SK-N-SH treated with all-trans-retinoic acid at 6 μM for 48 hours (cell line): ENCODE data around the gene NEIL1.

Source experiments
- CREB5 ChIP-seq: fragments of 250-450 bp; sonication (Bioruptor Pico); IDR thresholded peaks from 2 replicates; pipeline ENCODE4 v1.5.1; 2020; ENCODE audit warnings: low read depth, mild to moderate bottlenecking, moderate library complexity
- GLIS3 ChIP-seq: fragments of 250-450 bp; sonication (Bioruptor Pico); IDR thresholded peaks from 2 replicates; pipeline ENCODE4 v1.5.0; 2020; ENCODE audit warnings: mild to moderate bottlenecking, moderate library complexity
- PPARA ChIP-seq: fragments of 250-450 bp; sonication (Bioruptor Pico); IDR thresholded peaks from 2 replicates; pipeline ENCODE4 v1.5.0; 2020; ENCODE audit warnings: mild to moderate bottlenecking, borderline replicate concordance
- RARB ChIP-seq: fragments of 250-450 bp; sonication (Bioruptor Pico); IDR thresholded peaks from 2 replicates; pipeline ENCODE4 v1.8.0; 2021; ENCODE audit warnings: mild to moderate bottlenecking, moderate library complexity
- SNAI2 ChIP-seq: fragments of 250-450 bp; sonication (Bioruptor Pico); IDR thresholded peaks from 2 replicates; pipeline ENCODE4 v1.5.0; 2020; ENCODE audit warnings: mild to moderate bottlenecking, moderate library complexity
- ZC3H10 ChIP-seq: fragments of 250-450 bp; sonication (Bioruptor Pico); IDR thresholded peaks from 2 replicates; pipeline ENCODE4 v1.5.1; 2021; ENCODE audit warnings: mild to moderate bottlenecking, moderate library complexity
- ZFP3 ChIP-seq: fragments of 250-450 bp; sonication (Bioruptor Pico); IDR thresholded peaks from 2 replicates; pipeline ENCODE4 v1.5.0; 2020; ENCODE audit warnings: mild to moderate bottlenecking, moderate library complexity
- ZNF565 ChIP-seq: fragments of 450-650 bp; formaldehyde crosslinking; conservative IDR thresholded peaks from 2 replicates; pipeline ENCODE4 v1.5.0; 2020; ENCODE audit warnings: low read depth, mild to moderate bottlenecking, moderate library complexity
- TF ChIP-seq, protein P1 (sequence below): fragments of 250-450 bp; sonication (Bioruptor Pico); IDR thresholded peaks from 2 replicates; pipeline ENCODE4 v1.8.0; 2020; ENCODE audit warnings: mild to moderate bottlenecking, moderate library complexity, borderline replicate concordance
- TF ChIP-seq, protein P2 (sequence below): fragments of 250-450 bp; sonication (Bioruptor Pico); IDR thresholded peaks from 2 replicates; pipeline ENCODE4 v1.5.0; 2020; ENCODE audit warnings: mild to moderate bottlenecking, moderate library complexity

DNA sequence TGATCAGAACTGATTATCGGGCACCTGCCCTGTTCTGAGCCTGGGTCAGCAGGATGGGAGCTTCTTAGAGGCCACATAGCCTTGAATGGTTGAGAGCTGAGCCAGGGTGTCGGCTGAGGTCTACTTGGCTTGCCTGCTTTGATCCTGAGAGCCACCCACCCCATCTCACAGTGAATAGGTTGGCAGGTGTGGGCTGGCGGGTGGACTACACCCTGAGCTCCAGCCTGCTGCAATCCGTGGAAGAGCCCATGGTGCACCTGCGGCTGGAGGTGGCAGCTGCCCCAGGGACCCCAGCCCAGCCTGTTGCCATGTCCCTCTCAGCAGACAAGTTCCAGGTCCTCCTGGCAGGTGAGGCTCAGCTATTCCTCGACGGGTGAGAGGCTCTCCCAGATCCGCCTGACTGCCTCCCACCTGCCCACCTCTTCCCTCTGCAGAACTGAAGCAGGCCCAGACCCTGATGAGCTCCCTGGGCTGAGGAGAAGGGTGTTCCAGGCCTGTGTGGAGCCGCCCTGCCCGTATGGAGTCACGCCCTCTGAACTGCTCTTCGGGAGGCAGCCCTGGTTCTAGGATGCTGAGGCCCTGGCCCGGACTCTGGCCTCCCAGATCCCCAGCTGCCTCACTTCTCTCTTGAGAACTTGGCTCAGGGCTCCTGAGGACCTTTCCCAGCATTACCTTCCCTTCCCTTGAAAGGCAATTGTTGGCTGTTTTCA is 7.2 kb upstream of the NEIL1 start:
- TF ChIP-seq GLIS3 (CRISPR knock-in tag) (no peak), ZNF565 (CRISPR knock-in tag) (no peak), CREB5 (CRISPR knock-in tag) (no peak), RARB (CRISPR knock-in tag) (no peak), SNAI2 (no peak), ZFP3 (CRISPR knock-in tag) (no peak), ZC3H10 (CRISPR knock-in tag) (no peak), PPARA (CRISPR knock-in tag) (no peak)
- TF ChIP-seq, protein P1, sequence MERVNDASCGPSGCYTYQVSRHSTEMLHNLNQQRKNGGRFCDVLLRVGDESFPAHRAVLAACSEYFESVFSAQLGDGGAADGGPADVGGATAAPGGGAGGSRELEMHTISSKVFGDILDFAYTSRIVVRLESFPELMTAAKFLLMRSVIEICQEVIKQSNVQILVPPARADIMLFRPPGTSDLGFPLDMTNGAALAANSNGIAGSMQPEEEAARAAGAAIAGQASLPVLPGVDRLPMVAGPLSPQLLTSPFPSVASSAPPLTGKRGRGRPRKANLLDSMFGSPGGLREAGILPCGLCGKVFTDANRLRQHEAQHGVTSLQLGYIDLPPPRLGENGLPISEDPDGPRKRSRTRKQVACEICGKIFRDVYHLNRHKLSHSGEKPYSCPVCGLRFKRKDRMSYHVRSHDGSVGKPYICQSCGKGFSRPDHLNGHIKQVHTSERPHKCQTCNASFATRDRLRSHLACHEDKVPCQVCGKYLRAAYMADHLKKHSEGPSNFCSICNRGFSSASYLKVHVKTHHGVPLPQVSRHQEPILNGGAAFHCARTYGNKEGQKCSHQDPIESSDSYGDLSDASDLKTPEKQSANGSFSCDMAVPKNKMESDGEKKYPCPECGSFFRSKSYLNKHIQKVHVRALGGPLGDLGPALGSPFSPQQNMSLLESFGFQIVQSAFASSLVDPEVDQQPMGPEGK (CRISPR knock-in tag), result no peak
- TF ChIP-seq, protein P2, sequence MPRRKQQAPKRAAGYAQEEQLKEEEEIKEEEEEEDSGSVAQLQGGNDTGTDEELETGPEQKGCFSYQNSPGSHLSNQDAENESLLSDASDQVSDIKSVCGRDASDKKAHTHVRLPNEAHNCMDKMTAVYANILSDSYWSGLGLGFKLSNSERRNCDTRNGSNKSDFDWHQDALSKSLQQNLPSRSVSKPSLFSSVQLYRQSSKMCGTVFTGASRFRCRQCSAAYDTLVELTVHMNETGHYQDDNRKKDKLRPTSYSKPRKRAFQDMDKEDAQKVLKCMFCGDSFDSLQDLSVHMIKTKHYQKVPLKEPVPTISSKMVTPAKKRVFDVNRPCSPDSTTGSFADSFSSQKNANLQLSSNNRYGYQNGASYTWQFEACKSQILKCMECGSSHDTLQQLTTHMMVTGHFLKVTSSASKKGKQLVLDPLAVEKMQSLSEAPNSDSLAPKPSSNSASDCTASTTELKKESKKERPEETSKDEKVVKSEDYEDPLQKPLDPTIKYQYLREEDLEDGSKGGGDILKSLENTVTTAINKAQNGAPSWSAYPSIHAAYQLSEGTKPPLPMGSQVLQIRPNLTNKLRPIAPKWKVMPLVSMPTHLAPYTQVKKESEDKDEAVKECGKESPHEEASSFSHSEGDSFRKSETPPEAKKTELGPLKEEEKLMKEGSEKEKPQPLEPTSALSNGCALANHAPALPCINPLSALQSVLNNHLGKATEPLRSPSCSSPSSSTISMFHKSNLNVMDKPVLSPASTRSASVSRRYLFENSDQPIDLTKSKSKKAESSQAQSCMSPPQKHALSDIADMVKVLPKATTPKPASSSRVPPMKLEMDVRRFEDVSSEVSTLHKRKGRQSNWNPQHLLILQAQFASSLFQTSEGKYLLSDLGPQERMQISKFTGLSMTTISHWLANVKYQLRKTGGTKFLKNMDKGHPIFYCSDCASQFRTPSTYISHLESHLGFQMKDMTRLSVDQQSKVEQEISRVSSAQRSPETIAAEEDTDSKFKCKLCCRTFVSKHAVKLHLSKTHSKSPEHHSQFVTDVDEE, result no peak
